ENCODE results near the gene MMS22L. TPM values are rescaled to one million over a fixed set of nuclear protein-coding genes. Genes with fewer than 3 reads are reported as not detected.

The MMS22L gene
- total and polyA plus RNA-seq, 10 of the 15 experiments (the other 5 are each of a cell fraction or from before 2014, with no cell fraction given), result 5.0 to 33.9 (median 18.7) TPM

- FAIRE-seq, result no peak
- Histone ChIP-seq H3K9ac (ENCODE audit: control insufficient read depth, insufficient read depth, low read length) (no peak overlapping the region), H3K79me2 (ENCODE audit: control insufficient read depth, insufficient read depth, low read length) (no peaks in the 10 kb centered on the region), H3K27me3 (replicated peaks in 1 of 2; ENCODE audit: control insufficient read depth in 2 of 2, insufficient read depth in 2 of 2, low read length in 1 of 2) (no peaks in the 10 kb centered on the region), H3K36me3 (ENCODE audit: control insufficient read depth in 2 of 2, insufficient read depth in 2 of 2, low read length in 1 of 2) (no peaks in the 10 kb centered on the region), H3K27ac (ENCODE audit: control insufficient read depth, insufficient read depth) (no peak overlapping the region), H3K9me3 (replicated peaks; ENCODE audit: control insufficient read depth, insufficient read depth, low read length) (no peaks in the 10 kb centered on the region), H3K4me2 (ENCODE audit: control insufficient read depth, insufficient read depth) (no peak overlapping the region), H3K4me3 (no peak overlapping the region), H3K4me1 (ENCODE audit: control insufficient read depth, insufficient read depth, low read length) (no peaks in the 10 kb centered on the region), H4K20me1 (ENCODE audit: control insufficient read depth, insufficient read depth) (no peaks in the 10 kb centered on the region), H2AFZ (ENCODE audit: control insufficient read depth, low read depth, low read length) (no peak overlapping the region)
- no peak for TF ChIP-seq BCL3 (IDR thresholded peaks at IDR 0.05; ENCODE audit: borderline replicate concordance, insufficient read depth, low read depth, low read length, poor library complexity, severe bottlenecking)
- TF ChIP-seq NRF1 (conservative IDR thresholded peaks at IDR 0.05; ENCODE audit: low read depth, low read length), result no peak
- no peak for TF ChIP-seq USF2 (IDR thresholded peaks at IDR 0.05; ENCODE audit: borderline replicate concordance, low read depth, low read length)
- no peak for TF ChIP-seq BMI1 (IDR thresholded peaks at IDR 0.05; ENCODE audit: borderline replicate concordance)
- TF ChIP-seq CUX1 (IDR thresholded peaks at IDR 0.05; ENCODE audit: insufficient replicate concordance, low read depth, low read length), result no peak
- no peak for TF ChIP-seq CEBPB (IDR thresholded peaks at IDR 0.05; ENCODE audit: borderline replicate concordance in 1 of 2, low read depth in 2 of 2, low read length in 2 of 2)
- TF ChIP-seq CBFB (IDR thresholded peaks at IDR 0.05; ENCODE audit: low read depth), result no peak
- TF ChIP-seq PML (IDR thresholded peaks at IDR 0.05; ENCODE audit: low read length), result no peak
- no peak for TF ChIP-seq ZNF592 (IDR thresholded peaks at IDR 0.05)
- BruUV-seq (replicated peaks), result no TSS peak
- WGBS (ENCODE audit: insufficient coverage, insufficient replicate concordance, low lambda C conversion rate, missing lambda C conversion rate), result 7% methylated on average over 1 of the region's 1 CpG
- ChIA-PET SMC1A (ENCODE audit: uncharacterized antibody, unreplicated experiment) (no interaction called here), CTCF (no interaction called here), RAD21 (ENCODE audit: unreplicated experiment) (no interaction called here), POLR2A (no interaction called here)
- no peak for ATAC-seq
- in situ Hi-C loops (cut with MboI), result no loop called here
- DNase-seq (ENCODE audit: low read depth, low spot score), result no peak
- intact Hi-C loops (cut with micrococcal nuclease; ENCODE audit: unreplicated experiment), result no loop called here
Observed at GRCh38 chr6:97102145-97102790, 180.7 kb downstream of the MMS22L start.
